ENCODE results near the gene MAPK9. TPM values are rescaled to one million over a fixed set of nuclear protein-coding genes. Genes with fewer than 3 reads are reported as not detected.

Gene MAPK9
- total and polyA plus RNA-seq, 10 donors, result 8.9 to 38.5 (median 33.2) TPM

DNA sequence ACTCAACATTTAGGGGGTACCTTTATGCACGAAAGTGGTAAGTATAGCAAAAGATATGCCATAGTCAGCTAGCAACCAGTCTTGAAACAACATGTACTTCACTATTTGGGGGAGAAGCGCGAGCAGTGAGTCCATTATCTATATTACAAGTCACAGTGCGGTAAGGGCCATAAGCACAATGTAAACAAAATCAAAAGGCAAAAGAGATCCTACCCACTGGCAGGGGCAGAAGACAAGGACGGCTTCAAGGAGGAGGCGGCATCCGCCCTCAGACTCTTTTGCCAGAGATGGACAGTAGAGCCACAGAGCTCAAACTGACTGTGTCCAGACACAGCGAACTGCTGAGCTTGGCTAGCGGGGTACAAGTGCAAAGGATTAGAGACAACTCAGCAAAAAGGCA is 9.6 kb downstream of the MAPK9 start:
- TF ChIP-seq, protein P1, sequence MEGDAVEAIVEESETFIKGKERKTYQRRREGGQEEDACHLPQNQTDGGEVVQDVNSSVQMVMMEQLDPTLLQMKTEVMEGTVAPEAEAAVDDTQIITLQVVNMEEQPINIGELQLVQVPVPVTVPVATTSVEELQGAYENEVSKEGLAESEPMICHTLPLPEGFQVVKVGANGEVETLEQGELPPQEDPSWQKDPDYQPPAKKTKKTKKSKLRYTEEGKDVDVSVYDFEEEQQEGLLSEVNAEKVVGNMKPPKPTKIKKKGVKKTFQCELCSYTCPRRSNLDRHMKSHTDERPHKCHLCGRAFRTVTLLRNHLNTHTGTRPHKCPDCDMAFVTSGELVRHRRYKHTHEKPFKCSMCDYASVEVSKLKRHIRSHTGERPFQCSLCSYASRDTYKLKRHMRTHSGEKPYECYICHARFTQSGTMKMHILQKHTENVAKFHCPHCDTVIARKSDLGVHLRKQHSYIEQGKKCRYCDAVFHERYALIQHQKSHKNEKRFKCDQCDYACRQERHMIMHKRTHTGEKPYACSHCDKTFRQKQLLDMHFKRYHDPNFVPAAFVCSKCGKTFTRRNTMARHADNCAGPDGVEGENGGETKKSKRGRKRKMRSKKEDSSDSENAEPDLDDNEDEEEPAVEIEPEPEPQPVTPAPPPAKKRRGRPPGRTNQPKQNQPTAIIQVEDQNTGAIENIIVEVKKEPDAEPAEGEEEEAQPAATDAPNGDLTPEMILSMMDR (IDR thresholded peaks at IDR 0.05 in 8 of 11, conservative IDR thresholded peaks at IDR 0.05 in 3 of 11), result no peak
- TF ChIP-seq POLR2A (IDR thresholded peaks at IDR 0.05) (no peak), POLR2AphosphoS5 (IDR thresholded peaks at IDR 0.05) (no peak)
- DNase-seq, result no peak
- WGBS, 5 donors, result 93 to 98% (median 97%) methylated on average over 9 of the region's 9 CpGs
- H3K27me3 ChIP-seq (replicated peaks in 1 of 7), result no peaks in the 10 kb centered on the region
- intact Hi-C loops (cut with DNase I; ENCODE audit: low total_unique reads), result no loop called here
- H3K9me3 ChIP-seq, result peaks cover 0 to 31% (median 11%) of the 10 kb centered on the region in 8 donors
- peaks cover 0 to 21% (median 0%) of the 10 kb centered on the region in 6 donors for H3K4me1 ChIP-seq
- H3K4me3 ChIP-seq, result no peak overlapping the region
- peaks cover 3 to 94% (median 43%) of the 10 kb centered on the region in 6 donors for H3K36me3 ChIP-seq
- no peak overlapping the region for H3K27ac ChIP-seq

DNA sequence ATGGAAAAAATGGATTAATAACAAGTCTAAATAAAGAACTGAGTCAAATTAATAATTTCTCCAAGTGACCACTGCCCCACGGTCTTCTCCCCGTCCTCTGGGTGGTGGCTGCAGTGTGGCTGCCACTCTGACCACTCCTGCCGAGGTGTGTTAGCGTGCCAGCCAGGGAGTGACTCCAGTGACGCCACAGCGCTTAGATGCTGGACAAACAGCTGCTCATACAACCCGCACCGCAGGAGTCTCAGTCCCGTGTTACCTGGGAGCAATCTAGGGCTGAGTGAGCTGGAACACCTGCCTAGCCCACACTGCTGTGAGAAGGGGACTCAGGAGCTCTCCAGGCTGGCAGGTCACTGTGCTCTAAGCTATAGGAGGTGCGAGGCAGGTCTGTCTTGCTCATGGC is 10.2 kb downstream of the MAPK9 start:
- Histone ChIP-seq H3K36me3 (peaks cover 7 to 96% (median 49%) of the 10 kb centered on the region in 6 donors), H3K27ac (no peak overlapping the region), H3K9me3 (peaks cover 0 to 37% (median 16%) of the 10 kb centered on the region in 8 donors), H3K4me1 (peaks cover 0 to 19% (median 0%) of the 10 kb centered on the region in 6 donors), H3K27me3 (replicated peaks in 1 of 7) (no peaks in the 10 kb centered on the region), H3K4me3 (no peak overlapping the region)
- intact Hi-C loops (cut with DNase I; ENCODE audit: low total_unique reads), result no loop called here
- 89 to 99% (median 98%) methylated on average over 8 to 10 of the region's 10 CpGs for WGBS, 5 donors
- TF ChIP-seq, protein P1 (IDR thresholded peaks at IDR 0.05 in 8 of 11, conservative IDR thresholded peaks at IDR 0.05 in 3 of 11), result no peak
- TF ChIP-seq POLR2A (IDR thresholded peaks at IDR 0.05) (no peak), POLR2AphosphoS5 (IDR thresholded peaks at IDR 0.05) (no peak)
- DNase-seq, result no peak

DNA sequence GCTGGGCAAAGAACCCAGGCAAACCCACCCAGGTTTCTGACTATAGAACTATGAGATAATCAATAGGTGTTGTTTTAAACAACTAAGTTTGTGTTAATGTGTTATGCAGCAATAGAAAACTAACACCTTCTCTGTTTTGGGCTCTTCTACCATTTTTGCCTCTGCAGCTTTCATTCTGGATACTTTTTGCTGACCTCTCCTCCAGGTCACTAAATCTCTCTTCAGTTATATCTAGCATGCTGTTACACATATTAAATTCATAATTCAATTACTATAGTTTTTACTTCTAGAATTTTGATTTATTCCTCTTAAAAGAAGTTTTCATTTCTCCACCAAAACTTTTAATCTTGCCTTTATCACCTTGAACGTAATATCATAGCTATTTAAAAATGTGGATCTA is 17.2 kb downstream of the MAPK9 start:
- Histone ChIP-seq H3K4me3 (no peak overlapping the region), H3K27ac (no peak overlapping the region), H3K4me1 (no peaks in the 10 kb centered on the region), H3K9me3 (peaks cover 0 to 100% (median 79%) of the 10 kb centered on the region in 8 donors), H3K36me3 (peaks cover 4 to 91% (median 56%) of the 10 kb centered on the region in 6 donors), H3K27me3 (replicated peaks in 1 of 7) (no peaks in the 10 kb centered on the region)
- WGBS, 5 donors, result 96 to 100% (median 97%) methylated on average over 1 of the region's 1 CpG
- intact Hi-C loops (cut with DNase I; ENCODE audit: low total_unique reads), result no loop called here
- no peak for DNase-seq
- no peak for TF ChIP-seq POLR2A (IDR thresholded peaks at IDR 0.05)

GRCh38 chr5:180271221-180271620 is 20.7 kb downstream of the MAPK9 start:
- H3K27ac ChIP-seq, result no peak overlapping the region
- WGBS, 5 donors, result 50 to 74% (median 71%) methylated on average over 7 of the region's 7 CpGs
- TF ChIP-seq, protein P1 (IDR thresholded peaks at IDR 0.05 in 8 of 11, conservative IDR thresholded peaks at IDR 0.05 in 3 of 11), result no peak
- TF ChIP-seq POLR2AphosphoS5 (IDR thresholded peaks at IDR 0.05) (no peak), POLR2A (IDR thresholded peaks at IDR 0.05) (no peak)
- no peak for DNase-seq
- no peaks in the 10 kb centered on the region for H3K27me3 ChIP-seq (replicated peaks in 1 of 7)
- H3K36me3 ChIP-seq, result peaks cover 21 to 91% (median 53%) of the 10 kb centered on the region in 6 donors
- intact Hi-C loops (cut with DNase I; ENCODE audit: low total_unique reads), result no loop called here
- no peaks in the 10 kb centered on the region for H3K4me1 ChIP-seq
- peaks cover 13 to 100% (median 95%) of the 10 kb centered on the region in 8 donors for H3K9me3 ChIP-seq
- H3K4me3 ChIP-seq, result no peak overlapping the region

GRCh38 chr5:180259260-180259611 is 32.6 kb downstream of the MAPK9 start:
- TF ChIP-seq POLR2A (IDR thresholded peaks at IDR 0.05) (no peak), POLR2AphosphoS5 (IDR thresholded peaks at IDR 0.05) (no peak)
- TF ChIP-seq, protein P1 (IDR thresholded peaks at IDR 0.05 in 8 of 11, conservative IDR thresholded peaks at IDR 0.05 in 3 of 11), result no peak
- Histone ChIP-seq H3K9me3 (peaks cover 80 to 100% (median 100%) of the 10 kb centered on the region in 8 donors), H3K27ac (no peak overlapping the region), H3K27me3 (replicated peaks in 1 of 7) (no peaks in the 10 kb centered on the region), H3K4me1 (no peaks in the 10 kb centered on the region), H3K36me3 (peaks cover 55 to 100% (median 97%) of the 10 kb centered on the region in 6 donors), H3K4me3 (no peak overlapping the region)
- intact Hi-C loops (cut with DNase I; ENCODE audit: low total_unique reads), result no loop called here
- 69 to 100% (median 80%) methylated on average over 3 of the region's 3 CpGs for WGBS, 5 donors
- DNase-seq, result no peak

Data from spleen (tissue), 11 donors.